Lower leg skin (tissue), 3 donors: ENCODE results near the gene RACGAP1.

Experiments used
- CTCF ChIP-seq, 3 donors: fragments of 450-650 bp; IDR thresholded peaks; one replicate each; pipeline ENCODE4 v1.5.1; 2016; ENCODE audit warnings: antibody characterized with exemption in 3 of 3, mild to moderate bottlenecking in 3 of 3, moderate library complexity in 2 of 3
- POLR2A ChIP-seq, 2 donors: fragments of 450-650 bp; IDR thresholded peaks; one replicate each; pipeline ENCODE4 v1.6.1; 2016 to 2017; ENCODE audit warnings: antibody characterized with exemption in 2 of 2, mild to moderate bottlenecking in 1 of 2, moderate library complexity in 1 of 2

GRCh38 chr12:49983892-49984291 is 41.4 kb downstream of the RACGAP1 start:
- TF ChIP-seq CTCF (IDR thresholded peaks at IDR 0.05) (no peak), POLR2A (IDR thresholded peaks at IDR 0.05) (no peak)
